Measurements from ENCODE around the gene EVA1A.

Gene EVA1A

DNA sequence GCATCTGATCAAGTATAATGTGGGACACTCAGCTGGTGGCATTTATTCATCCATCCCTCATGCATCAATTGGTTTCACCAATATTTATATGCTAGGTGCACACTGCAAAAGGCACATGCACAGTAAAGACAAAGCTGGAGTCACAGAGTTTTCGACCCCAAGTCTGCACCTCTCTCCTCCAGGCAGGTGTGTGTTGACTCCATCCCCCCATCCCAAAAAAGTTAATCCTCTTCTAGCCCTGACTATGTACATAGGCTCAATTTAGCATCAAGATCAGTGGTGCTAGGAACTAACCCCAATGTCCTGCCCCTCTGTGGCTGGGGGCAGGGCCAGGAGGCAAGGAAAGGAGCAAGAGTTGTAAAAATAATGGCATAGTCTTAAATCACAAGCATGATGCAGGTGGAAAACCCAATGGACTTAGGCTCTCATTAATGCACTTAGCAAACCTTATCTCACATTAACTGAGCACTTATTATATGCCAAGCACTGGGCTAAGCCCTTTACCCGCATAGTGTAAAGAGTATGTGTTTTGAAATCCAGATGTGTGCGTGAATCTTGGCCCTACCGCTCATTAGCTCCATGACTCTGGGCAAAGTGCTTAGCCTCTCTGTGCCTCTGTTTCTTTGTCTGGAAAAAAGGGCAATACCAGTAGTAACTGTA is 3.1 kb downstream of the EVA1A start:
- Histone ChIP-seq H3K9me3 (ENCODE audit: control insufficient read depth, insufficient read depth, low read depth, low read length) (no peaks in the 10 kb centered on the region), H3K36me3 (ENCODE audit: control insufficient read depth in 2 of 2, insufficient read depth in 1 of 2, low read length in 2 of 2) (no peaks in the 10 kb centered on the region), H3K4me1 (ENCODE audit: control insufficient read depth, insufficient read depth, low read length) (no peaks in the 10 kb centered on the region; the same call in 1 of the 2 replicates), H3K4me3 (ENCODE audit: low read depth, low read length) (no peak overlapping the region), H3K27ac (ENCODE audit: extremely low read depth, low read depth, low read length) (no peak overlapping the region)
- no peak for TF ChIP-seq ZNF629 (tag by site-specific recombination; IDR thresholded peaks at IDR 0.05)
- no peak for TF ChIP-seq ZNF311 (tag by site-specific recombination; IDR thresholded peaks at IDR 0.05; ENCODE audit: borderline replicate concordance)
- no peak for TF ChIP-seq ZNF132 (tag by site-specific recombination; IDR thresholded peaks at IDR 0.05; ENCODE audit: borderline replicate concordance)
- no peak for TF ChIP-seq KLF10 (tag by site-specific recombination; IDR thresholded peaks at IDR 0.05)
- no peak for TF ChIP-seq ZNF501 (tag by site-specific recombination; IDR thresholded peaks at IDR 0.05)
- TF ChIP-seq GLI2 (tag by site-specific recombination; IDR thresholded peaks at IDR 0.05; ENCODE audit: borderline replicate concordance, low read depth) = no peak
- TF ChIP-seq ZNF549 (tag by site-specific recombination; IDR thresholded peaks at IDR 0.05) = no peak
- no peak for TF ChIP-seq ZNF184 (tag by site-specific recombination; IDR thresholded peaks at IDR 0.05)
- no peak for TF ChIP-seq ZBTB21 (tag by site-specific recombination; IDR thresholded peaks at IDR 0.05)
- TF ChIP-seq, protein P1, sequence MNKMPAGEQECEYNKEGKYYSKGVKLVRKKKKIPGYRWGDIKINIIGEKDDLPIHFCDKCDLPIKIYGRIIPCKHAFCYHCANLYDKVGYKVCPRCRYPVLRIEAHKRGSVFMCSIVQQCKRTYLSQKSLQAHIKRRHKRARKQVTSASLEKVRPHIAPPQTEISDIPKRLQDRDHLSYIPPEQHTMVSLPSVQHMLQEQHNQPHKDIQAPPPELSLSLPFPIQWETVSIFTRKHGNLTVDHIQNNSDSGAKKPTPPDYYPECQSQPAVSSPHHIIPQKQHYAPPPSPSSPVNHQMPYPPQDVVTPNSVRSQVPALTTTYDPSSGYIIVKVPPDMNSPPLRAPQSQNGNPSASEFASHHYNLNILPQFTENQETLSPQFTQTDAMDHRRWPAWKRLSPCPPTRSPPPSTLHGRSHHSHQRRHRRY (tag by site-specific recombination; IDR thresholded peaks at IDR 0.05) = no peak
- TF ChIP-seq OSR2 (tag by site-specific recombination; IDR thresholded peaks at IDR 0.05) = no peak
- TF ChIP-seq ZNF837 (tag by site-specific recombination; IDR thresholded peaks at IDR 0.05) = no peak
- TF ChIP-seq, protein P2, sequence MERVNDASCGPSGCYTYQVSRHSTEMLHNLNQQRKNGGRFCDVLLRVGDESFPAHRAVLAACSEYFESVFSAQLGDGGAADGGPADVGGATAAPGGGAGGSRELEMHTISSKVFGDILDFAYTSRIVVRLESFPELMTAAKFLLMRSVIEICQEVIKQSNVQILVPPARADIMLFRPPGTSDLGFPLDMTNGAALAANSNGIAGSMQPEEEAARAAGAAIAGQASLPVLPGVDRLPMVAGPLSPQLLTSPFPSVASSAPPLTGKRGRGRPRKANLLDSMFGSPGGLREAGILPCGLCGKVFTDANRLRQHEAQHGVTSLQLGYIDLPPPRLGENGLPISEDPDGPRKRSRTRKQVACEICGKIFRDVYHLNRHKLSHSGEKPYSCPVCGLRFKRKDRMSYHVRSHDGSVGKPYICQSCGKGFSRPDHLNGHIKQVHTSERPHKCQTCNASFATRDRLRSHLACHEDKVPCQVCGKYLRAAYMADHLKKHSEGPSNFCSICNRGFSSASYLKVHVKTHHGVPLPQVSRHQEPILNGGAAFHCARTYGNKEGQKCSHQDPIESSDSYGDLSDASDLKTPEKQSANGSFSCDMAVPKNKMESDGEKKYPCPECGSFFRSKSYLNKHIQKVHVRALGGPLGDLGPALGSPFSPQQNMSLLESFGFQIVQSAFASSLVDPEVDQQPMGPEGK (tag by site-specific recombination; IDR thresholded peaks at IDR 0.05) = no peak
- no peak for TF ChIP-seq ZNF23 (tag by site-specific recombination; IDR thresholded peaks at IDR 0.05; ENCODE audit: borderline replicate concordance)
- no peak for TF ChIP-seq MZF1 (tag by site-specific recombination; IDR thresholded peaks at IDR 0.05; ENCODE audit: borderline replicate concordance)
- TF ChIP-seq ZNF169 (tag by site-specific recombination; IDR thresholded peaks at IDR 0.05) = no peak
- TF ChIP-seq, protein P3, sequence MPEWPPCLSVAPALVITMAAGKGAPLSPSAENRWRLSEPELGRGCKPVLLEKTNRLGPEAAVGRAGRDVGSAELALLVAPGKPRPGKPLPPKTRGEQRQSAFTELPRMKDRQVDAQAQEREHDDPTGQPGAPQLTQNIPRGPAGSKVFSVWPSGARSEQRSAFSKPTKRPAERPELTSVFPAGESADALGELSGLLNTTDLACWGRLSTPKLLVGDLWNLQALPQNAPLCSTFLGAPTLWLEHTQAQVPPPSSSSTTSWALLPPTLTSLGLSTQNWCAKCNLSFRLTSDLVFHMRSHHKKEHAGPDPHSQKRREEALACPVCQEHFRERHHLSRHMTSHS (tag by site-specific recombination; IDR thresholded peaks at IDR 0.05) = no peak
- no peak for TF ChIP-seq ZNF239 (tag by site-specific recombination; IDR thresholded peaks at IDR 0.05)
- no peak for TF ChIP-seq SP3 (tag by site-specific recombination; IDR thresholded peaks at IDR 0.05)
- TF ChIP-seq YY1 (tag by site-specific recombination; IDR thresholded peaks at IDR 0.05) = no peak
- ChIA-PET CTCF (interaction anchor here (0.6 kb wide), 1 partner anchor 120 kb away, joined by 4 read pairs; no protein-coding TSS in a partner anchor), POLR2A (no interaction called here)

DNA sequence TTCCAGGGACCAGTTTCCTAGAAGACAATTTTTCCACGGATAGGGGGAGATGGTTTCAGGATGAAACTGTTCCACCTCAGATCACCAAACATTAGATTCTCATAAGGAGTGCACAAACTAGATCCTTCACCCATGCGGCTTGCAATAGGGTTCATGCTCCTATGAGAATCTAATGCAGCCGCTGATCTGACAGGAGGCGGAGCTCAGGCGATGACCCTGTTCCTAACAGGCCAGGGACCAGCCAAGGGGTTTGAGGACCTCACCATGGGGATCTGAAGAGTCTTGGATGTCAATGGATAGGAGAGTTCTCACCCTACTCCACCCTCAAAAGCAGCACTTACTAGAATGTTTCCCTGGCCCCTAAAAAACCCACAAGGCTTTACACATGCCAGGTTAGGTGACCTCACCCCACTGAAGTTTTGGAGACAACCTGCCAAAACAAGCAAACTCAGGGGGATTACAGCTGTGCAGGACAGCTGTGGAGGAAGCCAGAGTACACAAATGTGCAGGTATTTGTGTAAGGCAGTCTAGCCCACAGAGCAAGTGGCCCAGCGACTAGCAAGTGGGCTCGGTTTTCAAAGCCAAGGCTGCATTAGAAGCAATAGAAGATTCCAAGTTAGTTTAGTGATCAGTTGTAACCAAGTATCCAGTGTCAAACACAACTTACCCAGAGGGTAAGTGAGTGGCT is 3.9 kb downstream of the EVA1A start:
- ChIA-PET CTCF (interaction anchor here (1.7 kb wide), 1 partner anchor 52 kb away, joined by 5 read pairs; no protein-coding TSS in a partner anchor), POLR2A (no interaction called here)
- Histone ChIP-seq H3K27ac (ENCODE audit: extremely low read depth, low read depth, low read length) (no peak overlapping the region), H3K36me3 (ENCODE audit: control insufficient read depth in 2 of 2, insufficient read depth in 1 of 2, low read length in 2 of 2) (no peaks in the 10 kb centered on the region), H3K4me3 (ENCODE audit: low read depth, low read length) (no peak overlapping the region), H3K9me3 (ENCODE audit: control insufficient read depth, insufficient read depth, low read depth, low read length) (no peaks in the 10 kb centered on the region), H3K4me1 (ENCODE audit: control insufficient read depth, insufficient read depth, low read length) (no peaks in the 10 kb centered on the region; the same call in 1 of the 2 replicates)
- TF ChIP-seq ZNF223 (tag by site-specific recombination; IDR thresholded peaks at IDR 0.05) (no peak), ZNF48 (tag by site-specific recombination; IDR thresholded peaks at IDR 0.05) (no peak), GLI4 (tag by site-specific recombination; IDR thresholded peaks at IDR 0.05) (no peak)
- TF ChIP-seq, protein P4, sequence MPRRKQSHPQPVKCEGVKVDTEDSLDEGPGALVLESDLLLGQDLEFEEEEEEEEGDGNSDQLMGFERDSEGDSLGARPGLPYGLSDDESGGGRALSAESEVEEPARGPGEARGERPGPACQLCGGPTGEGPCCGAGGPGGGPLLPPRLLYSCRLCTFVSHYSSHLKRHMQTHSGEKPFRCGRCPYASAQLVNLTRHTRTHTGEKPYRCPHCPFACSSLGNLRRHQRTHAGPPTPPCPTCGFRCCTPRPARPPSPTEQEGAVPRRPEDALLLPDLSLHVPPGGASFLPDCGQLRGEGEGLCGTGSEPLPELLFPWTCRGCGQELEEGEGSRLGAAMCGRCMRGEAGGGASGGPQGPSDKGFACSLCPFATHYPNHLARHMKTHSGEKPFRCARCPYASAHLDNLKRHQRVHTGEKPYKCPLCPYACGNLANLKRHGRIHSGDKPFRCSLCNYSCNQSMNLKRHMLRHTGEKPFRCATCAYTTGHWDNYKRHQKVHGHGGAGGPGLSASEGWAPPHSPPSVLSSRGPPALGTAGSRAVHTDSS (tag by site-specific recombination; IDR thresholded peaks at IDR 0.05) = no peak
- TF ChIP-seq, protein P5, sequence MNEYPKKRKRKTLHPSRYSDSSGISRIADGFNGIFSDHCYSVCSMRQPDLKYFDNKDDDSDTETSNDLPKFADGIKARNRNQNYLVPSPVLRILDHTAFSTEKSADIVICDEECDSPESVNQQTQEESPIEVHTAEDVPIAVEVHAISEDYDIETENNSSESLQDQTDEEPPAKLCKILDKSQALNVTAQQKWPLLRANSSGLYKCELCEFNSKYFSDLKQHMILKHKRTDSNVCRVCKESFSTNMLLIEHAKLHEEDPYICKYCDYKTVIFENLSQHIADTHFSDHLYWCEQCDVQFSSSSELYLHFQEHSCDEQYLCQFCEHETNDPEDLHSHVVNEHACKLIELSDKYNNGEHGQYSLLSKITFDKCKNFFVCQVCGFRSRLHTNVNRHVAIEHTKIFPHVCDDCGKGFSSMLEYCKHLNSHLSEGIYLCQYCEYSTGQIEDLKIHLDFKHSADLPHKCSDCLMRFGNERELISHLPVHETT (tag by site-specific recombination; IDR thresholded peaks at IDR 0.05) = no peak
